GM21619 (cell line): ENCODE data around the gene ERCC2.

ENCODE experiments used
- ATAC-seq: cut with Tn5 transposase; IDR thresholded peaks from one replicate; pipeline ENCODE4 v1.9.1; 2021; ENCODE audit not compliant: unreplicated experiment

The ERCC2 gene

GRCh38 chr19:45305421-45305820, 65.0 kb downstream of the ERCC2 start:
- no peak for ATAC-seq

DNA sequence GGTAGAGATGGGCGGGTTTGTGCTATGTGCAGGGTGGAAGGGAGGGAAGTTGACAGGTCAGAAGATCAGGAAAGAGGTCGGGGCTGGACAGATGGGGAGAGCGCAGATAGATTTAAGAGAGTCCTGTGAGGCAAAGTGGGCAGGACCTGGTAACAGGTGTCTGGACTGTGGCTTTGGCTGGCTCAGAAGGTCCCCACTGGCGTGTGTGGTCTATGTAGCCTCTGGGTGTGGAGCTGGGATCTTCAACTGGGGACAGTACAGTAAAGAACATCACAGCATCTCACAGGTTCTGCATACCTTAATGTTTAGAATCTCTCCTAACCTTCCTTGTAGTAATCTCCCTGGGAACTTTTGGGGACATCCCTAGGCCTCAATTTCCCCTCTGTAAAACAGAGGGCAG, 65.4 kb downstream of the ERCC2 start:
- no peak for ATAC-seq

DNA sequence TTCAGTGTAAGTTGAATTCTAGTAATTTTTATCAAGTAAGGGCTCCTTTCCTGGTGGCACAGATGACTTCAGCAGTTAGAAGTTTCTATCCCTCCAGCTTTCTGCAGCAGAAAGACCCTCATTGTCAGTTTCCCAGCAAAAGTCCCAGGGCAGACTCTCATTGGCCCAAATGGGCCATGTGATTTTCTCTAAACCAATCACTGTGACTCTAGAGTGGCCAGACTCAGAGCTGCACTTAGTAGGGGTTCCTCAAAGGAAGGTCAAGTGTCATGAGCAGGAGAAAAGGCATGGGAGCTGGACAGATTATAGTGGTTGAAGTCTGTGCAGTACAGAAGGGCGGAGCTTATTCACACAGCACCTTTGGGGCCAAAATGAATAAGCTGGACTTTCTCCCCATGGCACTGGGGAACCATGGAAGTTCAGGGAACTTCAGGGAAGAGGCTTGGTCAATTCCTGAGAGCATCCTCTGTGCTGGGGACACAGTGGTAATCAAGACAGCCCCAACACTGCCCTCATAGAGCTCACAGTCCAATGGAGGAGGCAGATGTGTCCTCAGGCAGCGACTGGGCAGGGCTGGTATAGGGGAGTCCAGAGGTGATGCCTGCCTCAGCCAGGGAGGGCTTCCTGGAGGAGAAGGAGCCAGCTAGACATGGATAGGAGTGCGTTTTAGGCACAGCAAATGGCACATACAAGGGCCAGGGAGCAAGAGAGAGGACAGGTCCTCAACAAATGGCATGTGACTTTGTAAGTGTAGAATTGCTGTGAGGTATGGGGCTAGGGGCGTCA, 66.0 kb downstream of the ERCC2 start:
- ATAC-seq: no peak

DNA sequence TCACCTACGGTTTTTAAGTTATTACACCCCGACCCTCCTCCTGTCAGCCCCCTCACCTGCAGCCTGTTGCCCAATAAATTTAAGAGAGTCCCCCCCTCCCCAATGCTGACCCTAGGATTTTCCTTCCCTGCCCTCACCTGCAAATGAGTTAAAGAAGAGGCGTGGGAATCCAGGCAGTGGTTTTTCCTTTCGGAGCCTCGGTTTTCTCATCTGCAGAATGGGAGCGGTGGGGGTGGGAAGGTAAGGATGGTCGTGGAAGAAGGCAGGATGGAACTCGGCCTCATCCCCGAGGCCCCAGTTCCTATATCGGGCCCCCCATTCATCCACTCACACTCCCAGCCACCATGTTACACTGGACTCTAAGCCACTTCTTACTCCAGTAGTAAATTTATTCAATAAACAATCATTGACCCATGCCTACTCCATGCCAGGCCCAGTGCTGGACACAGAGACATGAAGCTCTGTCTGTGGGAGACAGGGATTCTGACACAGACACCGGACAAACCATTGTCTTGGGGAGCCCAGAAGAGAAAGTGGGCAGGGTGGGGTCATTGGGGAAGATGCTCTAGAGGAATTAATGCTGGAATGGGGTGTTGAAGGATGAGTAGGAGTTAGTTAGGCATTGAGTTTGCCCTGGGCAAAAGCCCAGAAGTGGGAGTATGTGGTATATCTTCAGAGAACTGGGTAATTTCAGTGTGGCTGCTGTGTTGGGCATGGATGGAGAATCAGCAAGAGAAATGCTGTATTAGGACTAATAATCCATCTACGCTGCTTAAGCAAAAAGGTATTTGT, 66.9 kb downstream of the ERCC2 start:
- no peak for ATAC-seq

DNA sequence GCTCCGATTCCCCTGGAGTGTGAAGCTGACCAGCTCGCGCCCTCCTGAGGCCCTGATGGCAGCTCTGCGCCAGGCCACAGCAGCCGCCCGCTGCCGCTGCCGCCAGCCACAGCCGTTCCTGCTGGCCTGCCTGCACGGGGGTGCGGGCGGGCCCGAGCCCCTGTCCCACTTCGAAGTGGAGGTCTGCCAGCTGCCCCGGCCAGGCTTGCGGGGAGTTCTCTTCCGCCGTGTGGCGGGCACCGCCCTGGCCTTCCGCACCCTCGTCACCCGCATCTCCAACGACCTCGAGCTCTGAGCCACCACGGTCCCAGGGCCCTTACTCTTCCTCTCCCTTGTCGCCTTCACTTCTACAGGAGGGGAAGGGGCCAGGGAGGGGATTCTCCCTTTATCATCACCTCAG, 68.0 kb downstream of the ERCC2 start:
- no peak for ATAC-seq
